SK-N-SH treated with all-trans-retinoic acid at 6 μM for 48 hours (cell line): ENCODE data around the gene STRA6.
A peak's percentile ranks its signal among the peaks of the same experiment; 100 is the strongest.

Experiments
- ATAC-seq: fragments of 200-7000 bp; cut with Tn5 transposase; 3 replicates; pipeline ENCODE4 v1.9.1; 2020; ENCODE audit warnings: mild to moderate bottlenecking, moderate library complexity
- ARNTL ChIP-seq: fragments of 450-650 bp; formaldehyde crosslinking; IDR thresholded peaks from 2 replicates; pipeline ENCODE4 v1.5.0; 2020; ENCODE audit warnings: low read depth, mild to moderate bottlenecking, moderate library complexity, borderline replicate concordance
- BACH2 ChIP-seq: fragments of 250-450 bp; sonication (Bioruptor Pico); IDR thresholded peaks from 2 replicates; pipeline ENCODE4 v1.9.0; 2021; ENCODE audit warnings: mild to moderate bottlenecking, borderline replicate concordance
- CREB5 ChIP-seq: fragments of 250-450 bp; sonication (Bioruptor Pico); IDR thresholded peaks from 2 replicates; pipeline ENCODE4 v1.5.1; 2020; ENCODE audit warnings: low read depth, mild to moderate bottlenecking, moderate library complexity
- CSDC2 ChIP-seq: fragments of 250-450 bp; sonication (Bioruptor Pico); IDR thresholded peaks from 2 replicates; pipeline ENCODE4 v1.5.0; 2020; ENCODE audit warnings: mild to moderate bottlenecking, moderate library complexity
- CSRNP3 ChIP-seq: fragments of 250-450 bp; sonication (Bioruptor Pico); IDR thresholded peaks from 2 replicates; pipeline ENCODE4 v1.5.1; 2021; ENCODE audit warnings: mild to moderate bottlenecking, moderate library complexity
- ESRRG ChIP-seq: fragments of 250-450 bp; sonication (Bioruptor Pico); IDR thresholded peaks from 2 replicates; pipeline ENCODE4 v1.6.1; 2021; ENCODE audit warnings: mild to moderate bottlenecking
- GLIS3 ChIP-seq: fragments of 250-450 bp; sonication (Bioruptor Pico); IDR thresholded peaks from 2 replicates; pipeline ENCODE4 v1.5.0; 2020; ENCODE audit warnings: mild to moderate bottlenecking, moderate library complexity
- ISL1 ChIP-seq: fragments of 250-450 bp; sonication (Bioruptor Pico); IDR thresholded peaks from 2 replicates; pipeline ENCODE4 v2.1.2; 2022; ENCODE audit warnings: mild to moderate bottlenecking, moderate library complexity
- OSR1 ChIP-seq: fragments of 250-450 bp; sonication (Bioruptor Pico); IDR thresholded peaks from 2 replicates; pipeline ENCODE4 v1.8.0; 2022; ENCODE audit warnings: moderate library complexity, mild to moderate bottlenecking, inconsistent platforms
- POU6F1 ChIP-seq: fragments of 250-450 bp; sonication (Bioruptor Pico); IDR thresholded peaks from 2 replicates; pipeline ENCODE4 v1.8.0; 2021; ENCODE audit warnings: low read depth, mild to moderate bottlenecking, moderate library complexity, borderline replicate concordance
- PPARA ChIP-seq: fragments of 250-450 bp; sonication (Bioruptor Pico); IDR thresholded peaks from 2 replicates; pipeline ENCODE4 v1.5.0; 2020; ENCODE audit warnings: mild to moderate bottlenecking, borderline replicate concordance
- RARB ChIP-seq: fragments of 250-450 bp; sonication (Bioruptor Pico); IDR thresholded peaks from 2 replicates; pipeline ENCODE4 v1.8.0; 2021; ENCODE audit warnings: mild to moderate bottlenecking, moderate library complexity
- SNAI2 ChIP-seq: fragments of 250-450 bp; sonication (Bioruptor Pico); IDR thresholded peaks from 2 replicates; pipeline ENCODE4 v1.5.0; 2020; ENCODE audit warnings: mild to moderate bottlenecking, moderate library complexity
- TCF4 ChIP-seq: fragments of 250-450 bp; sonication (Bioruptor Pico); IDR thresholded peaks from 2 replicates; pipeline ENCODE4 v1.8.0; 2021; ENCODE audit warnings: mild to moderate bottlenecking, moderate library complexity, borderline replicate concordance
- TOX ChIP-seq: fragments of 250-450 bp; sonication (Bioruptor Pico); IDR thresholded peaks from 2 replicates; pipeline ENCODE4 v1.8.0; 2021; ENCODE audit warnings: mild to moderate bottlenecking, moderate library complexity, borderline replicate concordance
- TSHZ2 ChIP-seq: fragments of 250-450 bp; sonication (Bioruptor Pico); IDR thresholded peaks from 2 replicates; pipeline ENCODE4 v1.5.0; 2020; ENCODE audit warnings: mild to moderate bottlenecking, moderate library complexity
- ZC3H10 ChIP-seq: fragments of 250-450 bp; sonication (Bioruptor Pico); IDR thresholded peaks from 2 replicates; pipeline ENCODE4 v1.5.1; 2021; ENCODE audit warnings: mild to moderate bottlenecking, moderate library complexity
- ZFP3 ChIP-seq: fragments of 250-450 bp; sonication (Bioruptor Pico); IDR thresholded peaks from 2 replicates; pipeline ENCODE4 v1.5.0; 2020; ENCODE audit warnings: mild to moderate bottlenecking, moderate library complexity
- ZFP30 ChIP-seq: fragments of 450-650 bp; formaldehyde crosslinking; IDR thresholded peaks from 2 replicates; pipeline ENCODE4 v1.5.0; 2022; ENCODE audit warnings: mild to moderate bottlenecking, moderate library complexity
- ZNF8 ChIP-seq: fragments of 450-650 bp; formaldehyde crosslinking; IDR thresholded peaks from 2 replicates; pipeline ENCODE4 v1.5.0; 2020; ENCODE audit warnings: mild to moderate bottlenecking, moderate library complexity

Gene STRA6

GRCh38 chr15:74212494-74212893 lies 9.9 kb upstream of the STRA6 start (continued):
- TF ChIP-seq ESRRG (no peak), BACH2 (CRISPR knock-in tag) (no peak), ISL1 (no peak), TOX (CRISPR knock-in tag) (no peak)

GRCh38 chr15:74211656-74212055 lies 9.1 kb upstream of the STRA6 start:
- ATAC-seq = no peak

GRCh38 chr15:74210729-74211128 lies 8.1 kb upstream of the STRA6 start:
- no peak for ATAC-seq
- TF ChIP-seq RARB (CRISPR knock-in tag) (no peak), GLIS3 (CRISPR knock-in tag) (no peak), ZFP30 (no peak), ARNTL (CRISPR knock-in tag) (no peak), ZC3H10 (no peak), TOX (CRISPR knock-in tag) (no peak), TSHZ2 (CRISPR knock-in tag) (no peak), TCF4 (CRISPR knock-in tag) (no peak), POU6F1 (CRISPR knock-in tag) (no peak), CSRNP3 (CRISPR knock-in tag) (no peak), CSDC2 (CRISPR knock-in tag) (no peak), SNAI2 (CRISPR knock-in tag) (no peak)
- TF ChIP-seq, all 23 proteins: peak for 0

More at GRCh38 chr15:74211656-74212055, 9.1 kb upstream of the STRA6 start:
- TF ChIP-seq ZFP3 (CRISPR knock-in tag) = no peak
- no peak for TF ChIP-seq BACH2 (CRISPR knock-in tag)
- TF ChIP-seq ARNTL (CRISPR knock-in tag) = no peak
- TF ChIP-seq ZFP30 = no peak

GRCh38 chr15:74209997-74210671 lies 7.5 kb upstream of the STRA6 start:
- peak; percentile 43 for ATAC-seq
- TF ChIP-seq ZFP3 (CRISPR knock-in tag) (0 out of 2 replicates have a peak, but pooled peaks have one; percentile 54), TOX (CRISPR knock-in tag) (no peak), POU6F1 (CRISPR knock-in tag) (0 out of 2 replicates have a peak, but pooled peaks have one; percentile 9), CSRNP3 (CRISPR knock-in tag) (0 out of 2 replicates have a peak, but pooled peaks have one; percentile 61), PPARA (no peak), SNAI2 (CRISPR knock-in tag) (peak; percentile 87; the same call in 1 of the 2 replicates), ZC3H10 (no peak), ZNF8 (CRISPR knock-in tag) (no peak), OSR1 (no peak), CSDC2 (CRISPR knock-in tag) (peak; percentile 88; the same call in 1 of the 2 replicates), ISL1 (peak; percentile 93), CREB5 (CRISPR knock-in tag) (peak; percentile 99), TSHZ2 (CRISPR knock-in tag) (peak; percentile 62; the same call in 1 of the 2 replicates)
